Measurements from ENCODE around the gene FAM241A.

GRCh38 chr4:112175840-112176239, 30.6 kb downstream of the FAM241A start:
- TF ChIP-seq RAD21 (IDR thresholded peaks at IDR 0.05; ENCODE audit: low read depth), result no peak
- TF ChIP-seq CEBPB (IDR thresholded peaks at IDR 0.05), result no peak
- TF ChIP-seq EGR1 (IDR thresholded peaks at IDR 0.05), result no peak
- TF ChIP-seq TEAD4 (IDR thresholded peaks at IDR 0.05), result no peak
- TF ChIP-seq FOXM1 (IDR thresholded peaks at IDR 0.05; ENCODE audit: borderline replicate concordance, low read depth), result no peak
- TF ChIP-seq EP300 (IDR thresholded peaks at IDR 0.05; ENCODE audit: borderline replicate concordance), result no peak
- no peak for TF ChIP-seq TCF12 (IDR thresholded peaks at IDR 0.05; ENCODE audit: low read depth)
- no peak for TF ChIP-seq REST (IDR thresholded peaks at IDR 0.05; ENCODE audit: low read depth)
- no peak for TF ChIP-seq NFIC (IDR thresholded peaks at IDR 0.05)
- TF ChIP-seq YY1 (IDR thresholded peaks at IDR 0.05; ENCODE audit: low read depth), result no peak
- no peak for TF ChIP-seq USF1 (IDR thresholded peaks at IDR 0.05)
- no peak for TF ChIP-seq MAX (IDR thresholded peaks at IDR 0.05)
- no peak for TF ChIP-seq TAF1 (IDR thresholded peaks at IDR 0.05; ENCODE audit: low read depth)
- TF ChIP-seq CREB1 (IDR thresholded peaks at IDR 0.05; ENCODE audit: low read depth), result no peak

Measured in Ishikawa (cell line).